Measurements from ENCODE around the gene SLC35F4. TPM values are rescaled to one million over a fixed set of nuclear protein-coding genes. Genes with fewer than 3 reads are reported as not detected.
A peak's percentile ranks its signal among the peaks of the same experiment; 100 is the strongest.

SLC35F4 gene
- total RNA-seq, 2 donors from 2014 or later: not detected

GRCh38 chr14:57884175-57884574, 18.3 kb upstream of the SLC35F4 start:
- DNase-seq: no peak
- no peaks in the 10 kb centered on the region for H3K9me3 ChIP-seq (ENCODE audit: control insufficient read depth, low read length)
- Mint-ChIP-seq H3K36me3 (ENCODE audit: low read depth) (no peaks in the 10 kb centered on the region), H3K27me3 (ENCODE audit: insufficient read depth) (peaks cover 9% of the 10 kb centered on the region), H3K27ac (no peak overlapping the region), H3K4me3 (no peak overlapping the region), H3K9me3 (no peaks in the 10 kb centered on the region), H3K4me1 (peaks cover 8% of the 10 kb centered on the region)
- H3K36me3 ChIP-seq (ENCODE audit: control insufficient read depth, insufficient read depth, low read length): no peaks in the 10 kb centered on the region
- no peaks in the 10 kb centered on the region for H3K27me3 ChIP-seq (ENCODE audit: control insufficient read depth, insufficient read depth, low read length, poor library complexity, severe bottlenecking)
- no peak overlapping the region for H3K9ac ChIP-seq (ENCODE audit: extremely low read depth, low read length, poor library complexity, severe bottlenecking)
- H3K4me3 ChIP-seq (ENCODE audit: low read length): no peak overlapping the region
- TF ChIP-seq, protein P1, sequence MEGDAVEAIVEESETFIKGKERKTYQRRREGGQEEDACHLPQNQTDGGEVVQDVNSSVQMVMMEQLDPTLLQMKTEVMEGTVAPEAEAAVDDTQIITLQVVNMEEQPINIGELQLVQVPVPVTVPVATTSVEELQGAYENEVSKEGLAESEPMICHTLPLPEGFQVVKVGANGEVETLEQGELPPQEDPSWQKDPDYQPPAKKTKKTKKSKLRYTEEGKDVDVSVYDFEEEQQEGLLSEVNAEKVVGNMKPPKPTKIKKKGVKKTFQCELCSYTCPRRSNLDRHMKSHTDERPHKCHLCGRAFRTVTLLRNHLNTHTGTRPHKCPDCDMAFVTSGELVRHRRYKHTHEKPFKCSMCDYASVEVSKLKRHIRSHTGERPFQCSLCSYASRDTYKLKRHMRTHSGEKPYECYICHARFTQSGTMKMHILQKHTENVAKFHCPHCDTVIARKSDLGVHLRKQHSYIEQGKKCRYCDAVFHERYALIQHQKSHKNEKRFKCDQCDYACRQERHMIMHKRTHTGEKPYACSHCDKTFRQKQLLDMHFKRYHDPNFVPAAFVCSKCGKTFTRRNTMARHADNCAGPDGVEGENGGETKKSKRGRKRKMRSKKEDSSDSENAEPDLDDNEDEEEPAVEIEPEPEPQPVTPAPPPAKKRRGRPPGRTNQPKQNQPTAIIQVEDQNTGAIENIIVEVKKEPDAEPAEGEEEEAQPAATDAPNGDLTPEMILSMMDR (conservative IDR thresholded peaks at IDR 0.05): peak; percentile 59
- no peak overlapping the region for H3K27ac ChIP-seq (ENCODE audit: low read depth, low read length)
- WGBS, 2 experiments (ENCODE audit: insufficient coverage in 1 of 2, insufficient read length in 1 of 2): 97% methylated on average over 2 of the region's 3 CpGs; no CpG with 5 or more reads in 1 of the 2 experiments
- no peaks in the 10 kb centered on the region for H3K4me1 ChIP-seq (ENCODE audit: control insufficient read depth, insufficient read depth, low read length)

- DNase-seq: no peak
- 84 to 90% methylated on average over 5 to 7 of the region's 7 CpGs for WGBS, 2 experiments (ENCODE audit: insufficient coverage in 1 of 2, insufficient read length in 1 of 2)
- Mint-ChIP-seq H3K4me3 (no peak overlapping the region), H3K9me3 (peaks cover 5% of the 10 kb centered on the region), H3K27me3 (ENCODE audit: insufficient read depth) (peaks cover 9% of the 10 kb centered on the region), H3K27ac (no peak overlapping the region), H3K36me3 (ENCODE audit: low read depth) (no peaks in the 10 kb centered on the region), H3K4me1 (peaks cover 8% of the 10 kb centered on the region)
- H3K27me3 ChIP-seq (ENCODE audit: control insufficient read depth, insufficient read depth, low read length, poor library complexity, severe bottlenecking): no peaks in the 10 kb centered on the region
- no peaks in the 10 kb centered on the region for H3K36me3 ChIP-seq (ENCODE audit: control insufficient read depth, insufficient read depth, low read length)
- H3K4me3 ChIP-seq (ENCODE audit: low read length): no peak overlapping the region
- no peaks in the 10 kb centered on the region for H3K9me3 ChIP-seq (ENCODE audit: control insufficient read depth, low read length)
- no peak overlapping the region for H3K27ac ChIP-seq (ENCODE audit: low read depth, low read length)
- no peaks in the 10 kb centered on the region for H3K4me1 ChIP-seq (ENCODE audit: control insufficient read depth, insufficient read depth, low read length)
- TF ChIP-seq, protein P1 (conservative IDR thresholded peaks at IDR 0.05): no peak
- H3K9ac ChIP-seq (ENCODE audit: extremely low read depth, low read length, poor library complexity, severe bottlenecking): no peak overlapping the region
Measured at GRCh38 chr14:57883061-57883460, 17.2 kb upstream of the SLC35F4 start.

- Histone ChIP-seq H3K4me1 (ENCODE audit: control insufficient read depth, insufficient read depth, low read length) (no peaks in the 10 kb centered on the region), H3K27me3 (ENCODE audit: control insufficient read depth, insufficient read depth, low read length, poor library complexity, severe bottlenecking) (no peaks in the 10 kb centered on the region), H3K27ac (ENCODE audit: low read depth, low read length) (no peak overlapping the region), H3K36me3 (ENCODE audit: control insufficient read depth, insufficient read depth, low read length) (no peaks in the 10 kb centered on the region), H3K4me3 (ENCODE audit: low read length) (no peak overlapping the region), H3K9ac (ENCODE audit: extremely low read depth, low read length, poor library complexity, severe bottlenecking) (no peak overlapping the region), H3K9me3 (ENCODE audit: control insufficient read depth, low read length) (no peaks in the 10 kb centered on the region)
- H3K36me3 Mint-ChIP-seq (ENCODE audit: low read depth): no peaks in the 10 kb centered on the region
- peaks cover 4% of the 10 kb centered on the region for H3K27me3 Mint-ChIP-seq (ENCODE audit: insufficient read depth)
- peaks cover 8% of the 10 kb centered on the region for H3K9me3 Mint-ChIP-seq
- H3K4me1 Mint-ChIP-seq: peaks cover 4% of the 10 kb centered on the region
- H3K4me3 Mint-ChIP-seq: no peak overlapping the region
- DNase-seq: peak; percentile 68
- WGBS, 2 experiments (ENCODE audit: insufficient coverage in 1 of 2, insufficient read length in 1 of 2): 83 to 95% methylated on average over 2 of the region's 2 CpGs
- no peak overlapping the region for H3K27ac Mint-ChIP-seq
- TF ChIP-seq, protein P1 (conservative IDR thresholded peaks at IDR 0.05): no peak
Measured at GRCh38 chr14:57879516-57879915, 13.6 kb upstream of the SLC35F4 start.
